Transverse colon (tissue), 4 donors: Measurements from ENCODE around the gene ZDHHC6. TPM values are rescaled to one million over a fixed set of nuclear protein-coding genes. Genes with fewer than 3 reads are reported as not detected.
A peak's percentile ranks its signal among the peaks of the same experiment; 100 is the strongest.
"Not testable (repeated sequence)": the region's sequence is repeated elsewhere in the genome, so short reads cannot be mapped to it uniquely, and the experiment has no call there.

ENCODE experiments used
- DNase-seq: peaks from one replicate; pipeline ENCODE4 v3.0.0-alpha.2; 2019
- H3K27ac ChIP-seq, 4 donors: fragments of 200-600 bp; sonication (generic); 2 replicates each; pipeline ENCODE4 v1.5.1; 2016 to 2018; ENCODE audit warnings: inconsistent platforms in 4 of 4
- H3K27me3 ChIP-seq: fragments of 200-600 bp; sonication (generic); 2 replicates; pipeline ENCODE4 v1.5.1; 2017; ENCODE audit warnings: inconsistent platforms
- H3K36me3 ChIP-seq, 4 donors: fragments of 200-600 bp; sonication (generic); 2 replicates each; pipeline ENCODE4 v1.5.1; 2017 to 2019; ENCODE audit warnings: inconsistent platforms in 4 of 4
- H3K4me1 ChIP-seq, 4 donors: fragments of 200-600 bp; sonication (generic); 2 replicates each; pipeline ENCODE4 v1.5.1; 2017 to 2020; ENCODE audit warnings: inconsistent platforms in 4 of 4
- H3K4me3 ChIP-seq, 4 donors: fragments of 200-600 bp; sonication (generic); 1 replicate in 1 of 4; 2 replicates in 3 of 4; pipeline versions ENCODE4 v1.5.1 to v1.6.1; 2017 to 2019; ENCODE audit warnings: inconsistent platforms in 4 of 4
- H3K9me3 ChIP-seq, 2 donors: fragments of 200-600 bp; sonication (generic); 2 replicates each; pipeline ENCODE4 v1.5.1; 2017 to 2019; ENCODE audit warnings: inconsistent platforms in 2 of 2
- EP300 ChIP-seq: sonication (generic); formaldehyde crosslinking; IDR thresholded peaks from one replicate; pipeline ENCODE4 v1.6.1; 2017; ENCODE audit warnings: antibody characterized with exemption, low read depth
- POLR2A ChIP-seq: fragments of 450-650 bp; IDR thresholded peaks from one replicate; pipeline ENCODE4 v1.6.1; 2016; ENCODE audit warnings: antibody characterized with exemption, mild to moderate bottlenecking, moderate library complexity
- POLR2AphosphoS5 ChIP-seq, 3 donors: sonication (generic); formaldehyde crosslinking; IDR thresholded peaks; one replicate each; pipeline ENCODE4 v1.6.1; 2016; ENCODE audit warnings: antibody characterized with exemption in 3 of 3
- WGBS, 2 donors: methylation state at CpG; one replicate each; pipeline ENCODE4 v1.1.5; 2018; ENCODE audit warnings: low coverage in 1 of 2; 5-methylcytosine and 5-hydroxymethylcytosine counted together
- in situ Hi-C, 4 donors: fragments of 200-750 bp; cut with MboI; loops; one replicate each; pipeline versions ENCODE4 v1.15.0 to v1.15.1; 2017; ENCODE audit warnings: low sequenced_read_pairs in 3 of 4, low pct_ligation_motif_present in 1 of 4, low pct_unique_long_range_greater_than_20kb in 1 of 4
- intact Hi-C: fragments of 100-400 bp; cut with DNase I; formaldehyde crosslinking; loops from one replicate; pipeline ENCODE4 v1.15.1; 2023; ENCODE audit warnings: low total_unique reads
- total RNA-seq, 4 donors: library from RNA; depleted of rRNA; stranded (reverse); fragments of >200 nt; gene quantifications; one replicate each; pipeline ENCODE4 v1.1.0, GENCODE V29; 2016
- TF ChIP-seq, protein P1 (sequence below), 5 experiments: fragments of 200-600 bp in 3 of 5; fragments of 450-650 bp in 2 of 5; sonication (generic) in 3 of 5; IDR thresholded peaks; 1 replicate in 2 of 5; 2 replicates in 3 of 5; pipeline ENCODE4 v1.5.1; 2016 to 2017; ENCODE audit warnings: antibody characterized with exemption in 5 of 5, inconsistent platforms in 3 of 5, mild to moderate bottlenecking in 2 of 5, moderate library complexity in 1 of 5

ZDHHC6 gene
- total RNA-seq, 4 donors from 2014 or later: 13.1 to 46.4 (median 24.6) TPM

DNA sequence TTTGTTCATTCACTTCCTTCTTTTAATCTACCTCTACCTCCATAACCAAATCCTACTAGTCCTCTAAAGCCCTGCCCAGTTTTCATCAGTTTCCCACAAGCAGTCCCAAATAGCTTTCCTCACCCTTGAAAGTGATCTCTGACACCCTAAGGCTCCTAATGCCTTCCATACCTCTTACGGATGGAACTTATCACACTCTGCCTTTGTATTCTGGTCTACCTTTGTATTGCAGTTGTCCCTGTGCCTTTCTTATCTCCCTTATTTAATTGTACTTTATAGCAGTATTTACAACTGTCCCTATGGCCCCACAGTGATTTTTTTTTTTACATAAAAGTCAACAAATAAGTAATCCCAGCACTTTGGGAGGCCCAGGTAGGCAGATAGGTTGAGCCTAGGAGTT, 39.0 kb downstream of the ZDHHC6 start:
- DNase-seq: no peak
- TF ChIP-seq POLR2A (no peak), POLR2AphosphoS5 (IDR thresholded peaks at IDR 0.05) (no peak), EP300 (no peak)
- TF ChIP-seq, protein P1, sequence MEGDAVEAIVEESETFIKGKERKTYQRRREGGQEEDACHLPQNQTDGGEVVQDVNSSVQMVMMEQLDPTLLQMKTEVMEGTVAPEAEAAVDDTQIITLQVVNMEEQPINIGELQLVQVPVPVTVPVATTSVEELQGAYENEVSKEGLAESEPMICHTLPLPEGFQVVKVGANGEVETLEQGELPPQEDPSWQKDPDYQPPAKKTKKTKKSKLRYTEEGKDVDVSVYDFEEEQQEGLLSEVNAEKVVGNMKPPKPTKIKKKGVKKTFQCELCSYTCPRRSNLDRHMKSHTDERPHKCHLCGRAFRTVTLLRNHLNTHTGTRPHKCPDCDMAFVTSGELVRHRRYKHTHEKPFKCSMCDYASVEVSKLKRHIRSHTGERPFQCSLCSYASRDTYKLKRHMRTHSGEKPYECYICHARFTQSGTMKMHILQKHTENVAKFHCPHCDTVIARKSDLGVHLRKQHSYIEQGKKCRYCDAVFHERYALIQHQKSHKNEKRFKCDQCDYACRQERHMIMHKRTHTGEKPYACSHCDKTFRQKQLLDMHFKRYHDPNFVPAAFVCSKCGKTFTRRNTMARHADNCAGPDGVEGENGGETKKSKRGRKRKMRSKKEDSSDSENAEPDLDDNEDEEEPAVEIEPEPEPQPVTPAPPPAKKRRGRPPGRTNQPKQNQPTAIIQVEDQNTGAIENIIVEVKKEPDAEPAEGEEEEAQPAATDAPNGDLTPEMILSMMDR (IDR thresholded peaks at IDR 0.05): peak in 2 of 5 experiments; percentile 23 to 33
- intact Hi-C loops (no loop called here), in situ Hi-C loops (no loop called here)
- H3K4me3 ChIP-seq: no peak overlapping the region
- WGBS, 2 donors: 56 to 64% methylated on average over 1 of the region's 1 CpG
- H3K36me3 ChIP-seq: peaks cover 0 to 21% (median 5%) of the 10 kb centered on the region in 4 donors
- H3K9me3 ChIP-seq: no peaks in the 10 kb centered on the region
- no peaks in the 10 kb centered on the region for H3K27me3 ChIP-seq
- peaks cover 12 to 44% (median 19%) of the 10 kb centered on the region in 4 donors for H3K4me1 ChIP-seq
- H3K27ac ChIP-seq: peak overlapping the region; percentile 47 to 75 (median 62)

DNA sequence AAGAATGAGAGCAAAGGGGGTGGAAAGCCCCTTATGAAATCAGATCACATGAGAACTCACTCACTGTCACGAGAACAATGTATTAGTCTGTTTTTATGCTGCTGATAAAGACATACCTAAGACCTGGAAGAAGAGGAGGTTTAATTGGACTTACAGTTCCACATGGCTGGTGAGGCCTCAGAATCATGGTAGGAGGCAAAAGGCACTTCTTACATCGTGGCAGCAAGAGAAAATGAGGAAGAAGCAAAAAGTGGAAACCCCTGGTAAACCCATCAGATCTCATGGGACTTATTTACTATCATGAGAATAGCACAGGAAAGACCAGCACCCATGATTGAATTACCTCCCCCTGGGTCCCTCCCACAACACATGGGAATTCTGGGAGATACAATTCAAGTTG, 39.9 kb downstream of the ZDHHC6 start:
- H3K27me3 ChIP-seq: not testable (repeated sequence)

DNA sequence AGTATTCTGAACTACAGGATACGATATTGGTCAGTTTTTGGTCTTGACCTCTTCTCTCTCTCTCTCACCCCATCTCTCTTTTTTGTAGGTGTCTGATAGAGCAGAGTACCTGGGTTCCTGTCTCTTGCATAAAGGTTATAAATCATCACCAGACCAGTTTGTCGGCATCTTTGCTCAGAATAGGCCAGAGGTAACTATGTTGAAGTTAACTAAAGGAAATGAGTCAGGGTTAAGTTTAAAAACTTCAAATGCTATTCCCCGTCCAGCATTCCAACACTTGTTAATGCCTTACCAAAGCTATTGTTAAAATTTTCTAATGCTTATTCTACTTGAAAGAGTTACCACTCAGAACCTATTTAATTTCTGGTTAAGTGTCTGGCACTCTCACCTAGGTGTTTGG, 42.1 kb downstream of the ZDHHC6 start:
- peaks cover 18 to 65% (median 25%) of the 10 kb centered on the region in 4 donors for H3K4me1 ChIP-seq
- H3K36me3 ChIP-seq: peaks cover 0 to 14% (median 3%) of the 10 kb centered on the region in 4 donors
- WGBS, 2 donors: 58 to 62% methylated on average over 3 of the region's 3 CpGs
- intact Hi-C loops (no loop called here), in situ Hi-C loops (no loop called here)
- H3K27me3 ChIP-seq: no peaks in the 10 kb centered on the region
- DNase-seq: no peak
- peak overlapping the region; percentile 80 to 86 (median 84) for H3K27ac ChIP-seq
- no peak overlapping the region for H3K4me3 ChIP-seq
- H3K9me3 ChIP-seq: no peaks in the 10 kb centered on the region
- TF ChIP-seq, protein P1 (IDR thresholded peaks at IDR 0.05): no peak
- TF ChIP-seq POLR2AphosphoS5 (IDR thresholded peaks at IDR 0.05): no peak
- no peak for TF ChIP-seq EP300
- no peak for TF ChIP-seq POLR2A

More for the DNA sequence above, 39.9 kb downstream of the ZDHHC6 start:
- peaks cover 0 to 12% (median 5%) of the 10 kb centered on the region in 4 donors for H3K36me3 ChIP-seq
- H3K4me1 ChIP-seq: peaks cover 18 to 53% (median 24%) of the 10 kb centered on the region in 4 donors
- H3K4me3 ChIP-seq, DNase-seq, H3K9me3 ChIP-seq, intact Hi-C loops, in situ Hi-C loops: not testable (repeated sequence)
- H3K27ac ChIP-seq: peak overlapping the region; percentile 47 to 75 (median 62)
- WGBS, 2 donors: 80 to 100% methylated on average over 1 to 2 of the region's 2 CpGs

GRCh38 chr10:112402917-112403316, 43.8 kb downstream of the ZDHHC6 start:
- H3K4me1 ChIP-seq: peaks cover 13 to 55% (median 21%) of the 10 kb centered on the region in 4 donors
- DNase-seq: no peak
- 38 to 57% methylated on average over 2 of the region's 2 CpGs for WGBS, 2 donors
- no peaks in the 10 kb centered on the region for H3K27me3 ChIP-seq
- intact Hi-C loops: no loop called here
- no peaks in the 10 kb centered on the region for H3K9me3 ChIP-seq
- TF ChIP-seq POLR2A (no peak), POLR2AphosphoS5 (IDR thresholded peaks at IDR 0.05) (peak in 1 of 3 donors; percentile 63)
- TF ChIP-seq, protein P1 (IDR thresholded peaks at IDR 0.05): no peak
- no peak overlapping the region for H3K4me3 ChIP-seq
- peaks cover 0 to 25% (median 5%) of the 10 kb centered on the region in 4 donors for H3K36me3 ChIP-seq
- in situ Hi-C loops: no loop called here
- peak overlapping the region; percentile 80 to 86 (median 84) for H3K27ac ChIP-seq

DNA sequence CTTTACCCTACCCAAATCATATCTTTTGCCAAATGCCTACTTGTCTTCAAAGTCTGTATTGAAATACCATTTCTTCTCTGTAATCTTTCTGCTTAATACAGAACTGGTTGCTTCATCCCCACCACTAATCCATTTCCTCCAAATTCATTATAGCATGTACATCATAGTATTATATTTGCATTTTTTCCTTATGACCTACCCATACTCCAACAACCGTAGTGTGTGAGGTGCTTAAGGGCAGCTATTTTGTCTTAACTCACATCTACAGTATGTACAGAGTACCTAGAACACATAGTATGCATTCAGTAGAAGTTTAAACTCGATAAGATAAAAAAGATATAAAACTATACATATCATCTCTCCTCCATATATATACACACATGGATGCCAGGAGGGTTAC, 49.1 kb downstream of the ZDHHC6 start:
- TF ChIP-seq, protein P1 (IDR thresholded peaks at IDR 0.05): no peak
- no peak for TF ChIP-seq POLR2AphosphoS5 (IDR thresholded peaks at IDR 0.05)
- TF ChIP-seq POLR2A: no peak
- no peak for TF ChIP-seq EP300
- DNase-seq: no peak
- no peak overlapping the region for H3K27ac ChIP-seq
- H3K4me3 ChIP-seq: no peak overlapping the region
- peaks cover 0 to 59% (median 35%) of the 10 kb centered on the region in 4 donors for H3K4me1 ChIP-seq
- no peaks in the 10 kb centered on the region for H3K9me3 ChIP-seq
- no peaks in the 10 kb centered on the region for H3K27me3 ChIP-seq
- H3K36me3 ChIP-seq: peaks cover 0 to 28% (median 9%) of the 10 kb centered on the region in 4 donors
- in situ Hi-C loops: no loop called here
- 92 to 93% methylated on average over 2 of the region's 2 CpGs for WGBS, 2 donors
- intact Hi-C loops: no loop called here
